Measurements from ENCODE around the gene TNFSF18.
"Not testable (repeated sequence)": the region's sequence is repeated elsewhere in the genome, so short reads cannot be mapped to it uniquely, and the experiment has no call there.

TNFSF18 gene, protein sequence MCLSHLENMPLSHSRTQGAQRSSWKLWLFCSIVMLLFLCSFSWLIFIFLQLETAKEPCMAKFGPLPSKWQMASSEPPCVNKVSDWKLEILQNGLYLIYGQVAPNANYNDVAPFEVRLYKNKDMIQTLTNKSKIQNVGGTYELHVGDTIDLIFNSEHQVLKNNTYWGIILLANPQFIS

GRCh38 chr1:173050865-173051264, at the start of gene TNFSF18:
TSS of gene TNFSF18 (minus strand) at chr1:173050941. CDS start at chr1:173050896, 45 bp downstream.
- no peak for DNase-seq

DNA sequence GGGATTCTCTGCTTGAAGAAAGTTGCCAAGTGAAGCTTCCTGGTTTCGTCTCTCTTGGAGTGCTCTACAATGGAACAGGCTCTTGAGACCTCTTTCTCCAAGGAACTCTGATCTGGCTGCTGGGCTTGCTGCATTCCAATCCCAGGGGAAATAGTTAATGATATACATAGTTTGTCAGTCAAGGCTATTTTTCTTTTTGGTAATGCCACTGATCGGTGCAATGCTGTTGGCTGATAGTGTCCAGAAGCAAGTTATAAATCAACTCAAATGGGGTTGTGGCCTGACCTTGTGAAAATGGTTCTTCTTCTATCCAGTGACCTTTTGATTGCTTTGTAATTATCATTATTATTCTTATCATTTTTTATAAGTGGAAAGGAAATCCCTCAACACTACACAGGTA, 48.4 kb upstream of the TNFSF18 start:
- no peak for DNase-seq

DNA sequence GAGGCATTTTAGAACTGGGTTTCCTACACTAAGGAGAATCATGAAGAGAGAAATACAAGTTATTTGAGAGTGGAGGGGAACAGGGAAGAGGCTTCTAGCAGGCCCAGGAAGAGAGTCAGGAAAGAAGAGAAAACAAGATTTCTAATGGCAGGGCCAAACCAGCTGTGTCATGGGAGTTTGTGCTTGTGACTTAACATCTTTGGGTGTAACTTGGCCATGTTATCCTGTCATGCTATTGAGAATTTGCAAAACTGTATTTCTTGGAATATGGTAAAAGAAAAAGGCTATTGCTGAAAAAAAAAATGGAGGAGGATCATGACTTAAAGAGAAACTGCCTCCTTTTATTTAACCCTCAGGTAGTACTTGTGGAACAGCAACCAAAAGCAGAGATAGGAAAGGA, 47.4 kb upstream of the TNFSF18 start:
- no peak for DNase-seq

DNA sequence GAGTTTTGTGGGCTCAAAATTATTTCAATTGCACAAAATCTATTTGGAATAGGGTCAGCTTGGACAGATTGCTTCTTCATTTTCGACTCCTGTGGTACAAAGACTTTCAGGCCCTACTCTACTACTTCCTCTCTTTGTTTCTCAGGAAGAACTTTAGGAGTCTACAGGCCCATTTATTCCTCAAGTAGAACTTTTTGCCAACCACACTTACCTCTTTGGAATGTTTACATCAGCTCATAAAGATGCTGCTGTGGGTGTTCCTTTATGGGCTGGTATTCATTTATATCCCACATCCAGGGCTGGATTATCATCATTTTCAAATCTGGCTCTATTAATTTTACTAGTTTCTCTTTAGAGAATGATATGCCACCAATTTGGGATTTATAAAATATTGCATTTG, 46.3 kb upstream of the TNFSF18 start:
- DNase-seq: no peak

DNA sequence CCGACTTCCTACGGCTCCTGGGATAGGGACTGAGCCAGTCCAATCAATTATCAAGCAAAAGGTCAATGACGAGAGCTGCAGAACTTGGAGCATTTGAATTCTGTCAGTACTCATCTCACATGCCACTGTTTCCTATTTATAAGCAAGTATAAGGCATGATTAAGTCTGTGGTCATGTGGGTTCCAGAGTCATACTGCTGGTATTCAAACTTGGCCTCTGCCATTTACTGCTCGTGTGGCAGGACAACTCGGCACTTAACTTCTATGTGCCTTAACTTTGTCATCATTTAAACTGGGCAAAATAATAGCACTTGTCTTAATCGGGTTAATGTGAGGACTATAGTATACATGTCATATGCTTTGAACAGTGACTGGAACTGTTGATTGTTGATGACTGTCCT, 44.9 kb upstream of the TNFSF18 start:
- DNase-seq: no peak

GRCh38 chr1:173094541-173094940, 43.8 kb upstream of the TNFSF18 start:
- no peak for DNase-seq

GRCh38 chr1:173093691-173094445, 43.1 kb upstream of the TNFSF18 start:
- DNase-seq: no peak

GRCh38 chr1:173084292-173084691, 33.6 kb upstream of the TNFSF18 start:
- no peak for DNase-seq

GRCh38 chr1:173082913-173083312, 32.2 kb upstream of the TNFSF18 start:
- DNase-seq: no peak

- DNase-seq: not testable (repeated sequence)
These were observed 23.5 kb upstream of the TNFSF18 start for GRCh38 chr1:173074217-173074616.

DNA sequence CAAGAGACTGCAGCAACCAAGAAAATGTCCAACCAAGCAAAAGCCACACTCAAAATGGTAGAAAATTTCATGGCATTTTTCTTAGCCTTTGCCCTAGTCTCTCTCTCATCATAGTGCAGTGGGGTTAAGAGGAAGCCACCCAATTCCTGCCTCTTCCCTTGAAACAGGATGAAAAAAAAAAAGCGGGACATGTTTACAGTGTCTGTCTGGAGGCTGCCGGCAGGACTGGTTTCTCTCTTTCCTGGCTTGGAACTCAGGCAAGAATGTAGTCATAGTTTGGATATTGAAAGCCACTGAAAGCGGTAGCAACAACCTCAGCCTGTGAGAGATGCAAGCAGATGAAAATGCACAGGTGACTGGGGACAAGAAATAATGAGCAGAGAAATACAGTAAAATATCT, 13.3 kb upstream of the TNFSF18 start:
- no peak for DNase-seq

DNA sequence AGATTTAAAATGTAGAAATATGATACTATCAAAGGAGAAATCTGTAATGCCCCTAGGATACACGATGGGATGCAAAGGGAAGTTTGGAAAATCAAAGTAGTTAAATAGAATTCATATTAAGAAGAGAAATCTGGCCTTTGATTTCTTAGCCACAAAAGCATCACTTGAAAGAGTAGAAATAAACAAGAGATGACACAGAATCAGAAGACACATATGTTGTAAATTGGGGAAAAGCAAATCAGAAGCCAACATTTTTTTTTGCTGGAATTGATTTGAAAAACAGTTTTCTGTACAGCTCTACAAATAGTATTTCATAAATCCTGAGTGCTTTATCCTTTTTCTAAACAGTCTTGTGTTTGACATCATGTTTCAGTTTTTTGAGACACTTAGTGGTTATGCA, 12.4 kb upstream of the TNFSF18 start:
- DNase-seq: no peak

DNA sequence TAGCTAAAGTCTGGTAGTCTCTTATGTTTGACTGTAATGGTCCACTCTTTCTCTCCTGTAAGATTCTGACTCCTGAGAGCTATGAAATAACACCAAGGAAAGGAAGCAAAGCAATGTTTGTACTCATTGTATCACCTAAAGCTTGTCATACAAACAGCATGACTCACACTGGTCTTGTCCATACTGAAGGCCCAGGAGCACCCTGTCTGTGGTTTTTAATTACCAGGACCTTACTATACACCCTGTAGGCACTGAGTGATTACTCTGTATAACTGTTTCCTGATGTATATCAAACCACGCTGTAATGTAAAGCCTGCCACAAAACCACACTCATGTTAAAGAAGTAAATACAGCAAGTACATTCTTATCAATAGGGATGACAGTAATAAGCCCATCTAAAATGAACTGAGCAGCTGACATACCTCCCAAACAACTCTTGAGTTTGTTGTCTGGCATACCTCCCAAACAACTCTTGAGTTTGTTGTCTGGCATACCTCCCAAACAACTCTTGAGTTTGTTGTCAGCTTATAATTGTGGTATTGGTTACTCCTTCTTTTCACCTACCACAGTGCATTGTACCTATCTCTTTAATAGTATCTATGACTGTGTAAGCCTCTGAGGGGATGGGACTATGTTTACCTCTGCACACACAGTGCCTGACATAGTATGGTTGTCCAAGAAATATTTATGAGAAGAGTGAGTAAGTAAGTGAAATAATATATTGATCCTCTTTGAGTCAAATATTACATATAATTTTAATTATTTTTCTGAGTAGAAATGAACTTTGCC, 11.6 kb upstream of the TNFSF18 start:
- DNase-seq: no peak

- DNase-seq: no peak
These were observed 7.8 kb upstream of the TNFSF18 start for GRCh38 chr1:173058556-173058955.

GRCh38 chr1:173057984-173058383, 7.2 kb upstream of the TNFSF18 start:
- no peak for DNase-seq

DNA sequence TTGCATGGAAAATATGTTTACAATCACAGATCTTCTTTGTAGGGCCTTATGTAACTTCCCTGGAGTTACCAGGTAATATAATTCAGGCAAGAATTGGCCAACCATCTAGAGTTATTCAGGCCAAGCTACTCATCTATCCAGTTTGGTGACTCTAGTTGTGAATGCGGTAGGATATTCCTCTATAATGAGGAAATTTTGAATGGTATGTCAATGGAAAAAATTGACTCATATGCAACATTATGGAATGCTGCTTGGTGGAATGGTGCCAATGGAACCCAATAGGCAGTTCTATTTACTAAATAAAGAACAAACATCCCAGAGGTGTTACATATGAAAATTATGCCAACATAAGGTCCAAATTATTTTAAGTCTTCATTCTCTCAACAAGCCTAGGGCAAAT, 5.6 kb upstream of the TNFSF18 start:
- DNase-seq: no peak

- DNase-seq: no peak
These were observed 2.0 kb upstream of the TNFSF18 start for GRCh38 chr1:173052681-173053196.

DNA sequence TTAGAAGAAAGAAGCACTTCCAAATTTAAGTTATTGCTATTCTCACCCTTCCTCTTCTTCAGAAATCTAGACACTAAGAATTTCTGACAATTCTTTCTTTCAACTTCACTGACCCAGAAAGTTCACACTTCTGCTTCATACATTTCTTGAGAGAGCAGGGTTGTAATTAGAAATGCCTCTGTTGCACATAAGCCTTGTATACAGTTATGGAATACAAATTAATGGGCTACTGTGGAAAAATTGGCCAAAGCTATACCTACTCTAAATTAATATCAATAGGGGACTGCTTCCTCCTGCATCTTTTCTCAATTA, 1.5 kb downstream of the TNFSF18 start:
- DNase-seq: no peak

DNA sequence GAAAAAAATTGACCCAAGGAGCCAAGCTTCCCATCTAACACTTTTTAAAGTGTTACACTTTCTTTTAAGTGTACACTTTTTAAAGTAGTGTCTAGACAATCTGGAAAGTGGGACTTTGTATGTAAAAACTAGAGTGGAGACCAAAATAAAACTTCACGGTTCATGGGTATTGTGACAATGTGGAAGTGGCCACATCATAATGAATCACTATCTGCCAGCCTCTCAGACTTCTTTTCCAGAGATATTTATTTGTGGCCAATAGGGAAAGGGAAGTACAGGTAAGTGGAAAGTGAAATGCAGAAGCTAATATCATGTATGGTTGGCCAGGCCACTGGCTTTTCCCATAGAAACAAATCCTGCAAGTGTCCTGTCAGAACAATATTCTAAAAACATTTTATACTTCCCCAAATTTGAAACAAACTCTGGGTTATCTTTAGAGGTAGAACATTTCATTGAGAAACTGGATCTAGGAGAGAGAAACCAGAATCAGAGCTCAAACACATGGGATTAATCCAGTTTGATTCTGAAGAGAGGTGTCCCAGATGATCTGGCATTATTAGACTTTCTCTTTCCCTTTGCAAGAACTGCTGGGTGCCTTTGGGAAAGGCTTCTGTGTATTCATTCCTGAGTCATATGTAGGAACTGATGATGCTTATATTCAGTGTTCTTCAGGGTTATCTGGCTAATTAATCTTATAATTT, 2.0 kb downstream of the TNFSF18 start:
- DNase-seq: no peak

DNA sequence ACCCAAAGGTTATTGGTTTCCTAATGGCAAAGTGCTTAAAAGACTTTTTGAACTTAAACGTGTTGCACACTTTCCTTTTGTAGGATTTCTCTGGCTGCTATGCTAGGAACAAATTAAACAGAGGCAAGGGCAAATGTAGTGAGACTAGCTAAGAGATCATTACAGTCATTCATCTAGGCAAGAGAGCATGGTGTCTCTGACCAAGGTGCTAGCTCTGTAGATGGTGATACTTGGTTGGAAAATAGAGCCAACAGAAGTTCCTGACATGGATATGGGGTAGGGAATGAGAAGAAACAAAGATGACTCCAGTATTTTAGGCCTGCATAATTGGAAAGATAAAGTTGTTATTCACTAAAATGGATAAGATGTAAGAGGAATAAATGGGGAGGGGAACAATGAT, 6.1 kb downstream of the TNFSF18 start:
- DNase-seq: no peak

DNA sequence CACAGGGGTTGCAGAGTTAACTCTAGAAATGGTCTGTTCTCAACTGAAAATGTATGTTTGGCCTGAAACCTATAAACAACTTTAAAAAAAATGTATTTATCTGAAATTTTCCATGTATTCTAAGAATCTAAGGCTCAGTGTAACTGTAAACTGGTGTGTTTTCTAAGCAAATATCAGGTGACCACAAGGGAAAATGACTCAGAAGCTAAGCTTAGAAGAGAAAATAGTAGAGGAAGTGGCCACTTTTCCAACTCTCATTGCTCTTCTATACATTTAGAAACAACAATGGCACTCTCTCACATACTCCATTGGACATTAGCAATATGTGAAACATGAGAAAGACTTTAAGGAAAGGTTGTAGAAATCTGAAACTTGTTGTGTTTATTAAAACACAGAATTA, 7.5 kb downstream of the TNFSF18 start:
- DNase-seq: no peak

- DNase-seq: no peak
These were observed 7.9 kb downstream of the TNFSF18 start for GRCh38 chr1:173042806-173043205.

DNA sequence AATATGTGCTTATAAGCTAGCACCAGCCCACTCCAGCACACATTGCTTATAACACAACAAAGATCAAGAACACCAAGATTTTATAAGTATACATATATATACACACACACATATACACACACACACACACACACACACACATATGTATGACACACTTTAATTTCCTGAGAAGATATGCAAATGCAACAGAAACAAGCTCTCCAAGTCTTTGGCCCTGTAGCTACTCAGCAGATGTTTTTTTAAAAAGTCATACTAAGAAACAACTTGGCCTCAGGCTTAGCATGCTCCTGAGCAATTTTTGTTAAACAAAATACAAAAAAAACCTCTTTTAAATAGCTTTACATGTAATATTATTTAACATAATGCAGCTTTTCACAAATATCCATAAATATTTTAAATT, 11.1 kb downstream of the TNFSF18 start:
- no peak for DNase-seq
